H9 (cell line): ENCODE measurements around the gene MYBPC2. TPM values are rescaled to one million over a fixed set of nuclear protein-coding genes. Genes with fewer than 3 reads are reported as not detected.

ENCODE experiments used
- DNase-seq: peaks from one replicate; pipeline ENCODE4 v3.0.0-alpha.2; 2017
- H2AFZ ChIP-seq: one replicate; pipeline ENCODE4 v1.6.1; 2013; ENCODE audit warnings: mild to moderate bottlenecking, low read length, control low read depth, moderate library complexity
- H2AK5ac ChIP-seq: 2 replicates; pipeline ENCODE4 v1.6.1; 2013; ENCODE audit warnings: low read length, control low read depth, mixed read lengths; ENCODE audit not compliant: insufficient read length
- H2BK120ac ChIP-seq: one replicate; pipeline ENCODE4 v1.6.1; 2013; ENCODE audit warnings: low read depth, mild to moderate bottlenecking, low read length, control low read depth, inconsistent platforms; ENCODE audit not compliant: poor library complexity, severe bottlenecking
- H2BK12ac ChIP-seq: 2 replicates; pipeline ENCODE4 v1.6.1; 2013; ENCODE audit warnings: low read length, control low read depth, mixed read lengths, low read depth; ENCODE audit not compliant: insufficient read length
- H2BK15ac ChIP-seq: 2 replicates; pipeline ENCODE4 v1.6.1; 2013; ENCODE audit warnings: low read depth, low read length, control low read depth
- H2BK20ac ChIP-seq: one replicate; pipeline ENCODE4 v1.6.1; 2013; ENCODE audit warnings: low read depth, mild to moderate bottlenecking, low read length, control low read depth, inconsistent platforms; ENCODE audit not compliant: poor library complexity, severe bottlenecking
- H2BK5ac ChIP-seq: 2 replicates; pipeline ENCODE4 v1.6.1; 2013; ENCODE audit warnings: low read length, control low read depth, mixed read lengths; ENCODE audit not compliant: insufficient read length
- H3K14ac ChIP-seq: 2 replicates; pipeline ENCODE4 v1.6.1; 2013; ENCODE audit warnings: low read length, control low read depth; ENCODE audit not compliant: insufficient read depth
- H3K18ac ChIP-seq: 2 replicates; pipeline ENCODE4 v1.6.1; 2013; ENCODE audit warnings: low read depth, mild to moderate bottlenecking, mixed read lengths, low read length, control low read depth; ENCODE audit not compliant: insufficient read length
- H3K23ac ChIP-seq: 2 replicates; pipeline ENCODE4 v1.6.1; 2013; ENCODE audit warnings: low read length, control low read depth, mixed read lengths, low read depth; ENCODE audit not compliant: insufficient read length
- H3K23me2 ChIP-seq: 2 replicates; pipeline ENCODE4 v1.6.1; 2013; ENCODE audit warnings: low read depth, mild to moderate bottlenecking, mixed read lengths, low read length, control low read depth; ENCODE audit not compliant: insufficient read length, poor library complexity, severe bottlenecking
- H3K27ac ChIP-seq: 2 replicates; pipeline ENCODE4 v1.5.1; 2013; ENCODE audit warnings: low read length, control low read depth, mixed read lengths, low read depth; ENCODE audit not compliant: insufficient read length
- H3K27me3 ChIP-seq: 2 replicates; pipeline ENCODE4 v1.6.1; 2013; ENCODE audit warnings: low read length, control low read depth, inconsistent platforms; ENCODE audit not compliant: insufficient read depth
- H3K4ac ChIP-seq: 2 replicates; pipeline ENCODE4 v1.6.1; 2013; ENCODE audit warnings: low read depth, mild to moderate bottlenecking, control low read depth, inconsistent platforms, low read length, moderate library complexity
- H3K4me1 ChIP-seq: 2 replicates; pipeline ENCODE4 v1.6.1; 2013; ENCODE audit warnings: low read length, control low read depth, inconsistent platforms; ENCODE audit not compliant: insufficient read depth
- H3K4me2 ChIP-seq: 2 replicates; pipeline ENCODE4 v1.6.1; 2013; ENCODE audit warnings: low read length, control low read depth, mixed read lengths; ENCODE audit not compliant: insufficient read length, insufficient read depth
- H3K56ac ChIP-seq: 2 replicates; pipeline ENCODE4 v1.6.1; 2013; ENCODE audit warnings: low read depth, mild to moderate bottlenecking, mixed read lengths, low read length, control low read depth; ENCODE audit not compliant: insufficient read length
- H3K79me1 ChIP-seq: 2 replicates; pipeline ENCODE4 v1.6.1; 2013; ENCODE audit warnings: low read depth, mild to moderate bottlenecking, moderate library complexity, low read length, control low read depth, inconsistent platforms; ENCODE audit not compliant: insufficient read depth, poor library complexity, severe bottlenecking
- H3K79me2 ChIP-seq: 2 replicates; pipeline ENCODE4 v1.6.1; 2013; ENCODE audit warnings: low read length, control low read depth, inconsistent platforms; ENCODE audit not compliant: insufficient read depth
- H3K9ac ChIP-seq: 2 replicates; pipeline ENCODE4 v1.6.1; 2013; ENCODE audit warnings: low read length, control low read depth, mixed read lengths; ENCODE audit not compliant: insufficient read length; ENCODE audit errors: extremely low read depth
- H3K9me3 ChIP-seq: one replicate; pipeline ENCODE4 v1.6.1; 2013; ENCODE audit warnings: low read depth, low read length, inconsistent platforms; ENCODE audit not compliant: control insufficient read depth
- H3T11ph ChIP-seq: one replicate; pipeline ENCODE4 v1.6.1; 2013; ENCODE audit warnings: mild to moderate bottlenecking, low read length, control low read depth, inconsistent platforms
- H4K20me1 ChIP-seq: one replicate; pipeline ENCODE4 v1.6.1; 2013; ENCODE audit not compliant: control insufficient read depth, insufficient read length, insufficient read depth
- H4K5ac ChIP-seq: 2 replicates; pipeline ENCODE4 v1.6.1; 2013; ENCODE audit warnings: low read depth, mild to moderate bottlenecking, mixed read lengths, low read length, control low read depth; ENCODE audit not compliant: insufficient read length
- H4K8ac ChIP-seq: replicated peaks from 2 replicates; pipeline ENCODE4 v1.6.1; 2013; ENCODE audit warnings: low read length, control low read depth, mixed read lengths, low read depth; ENCODE audit not compliant: insufficient read length
- H4K91ac ChIP-seq: 2 replicates; pipeline ENCODE4 v1.6.1; 2013; ENCODE audit warnings: low read depth, mild to moderate bottlenecking, moderate library complexity, mixed read lengths, low read length, control low read depth; ENCODE audit not compliant: insufficient read length
- H3K27ac Mint-ChIP-seq, 3 experiments: 2 replicates in 2 of 3; 3 replicates in 1 of 3; pipeline ENCODE4 v1.8.0; 2020 to 2021; ENCODE audit warnings: mixed read lengths in 3 of 3, mild to moderate bottlenecking in 1 of 3, moderate library complexity in 1 of 3
- H3K27me3 Mint-ChIP-seq: 2 replicates; pipeline ENCODE4 v1.8.0; 2021; ENCODE audit warnings: low read depth, mild to moderate bottlenecking, moderate library complexity, mixed read lengths
- H3K36me3 Mint-ChIP-seq, 3 experiments: 2 replicates in 2 of 3; 3 replicates in 1 of 3; pipeline ENCODE4 v1.8.0; 2020 to 2021; ENCODE audit warnings: low read depth in 3 of 3, mixed read lengths in 3 of 3; ENCODE audit not compliant: insufficient read depth in 1 of 3
- H3K4me1 Mint-ChIP-seq, 2 experiments: 2 replicates each; pipeline ENCODE4 v1.8.0; 2020; ENCODE audit warnings: mixed read lengths in 2 of 2
- H3K4me3 Mint-ChIP-seq, 2 experiments: 2 replicates in 1 of 2; 3 replicates in 1 of 2; pipeline ENCODE4 v1.8.0; 2020 to 2021; ENCODE audit warnings: mild to moderate bottlenecking in 2 of 2, mixed read lengths in 2 of 2, moderate library complexity in 1 of 2
- H3K9me3 Mint-ChIP-seq, 2 experiments: 2 replicates in 1 of 2; 3 replicates in 1 of 2; pipeline ENCODE4 v1.8.0; 2020; ENCODE audit warnings: mild to moderate bottlenecking in 2 of 2, mixed read lengths in 2 of 2, moderate library complexity in 1 of 2
- WGBS: extraction: QIAGEN DNeasy Blood & Tissue Kit; methylation state at CpG from one replicate; pipeline ENCODE4 v1.1.7; 2013; ENCODE audit warnings: missing lambda C conversion rate, low lambda C conversion rate, mixed read lengths; ENCODE audit not compliant: insufficient read length; ENCODE audit errors: extremely low coverage; 5-methylcytosine and 5-hydroxymethylcytosine counted together
- total RNA-seq: library from RNA; stranded (reverse); gene quantifications from 2 replicates; pipeline ENCODE4 v1.2.1, GENCODE V29; 2021
- TF ChIP-seq, protein P1 (sequence below): fragments of 200-600 bp; sonication (generic); conservative IDR thresholded peaks from 3 replicates; pipeline ENCODE4 v1.8.0; 2021; ENCODE audit warnings: antibody characterized with exemption, mild to moderate bottlenecking

MYBPC2 gene
- total RNA-seq, 1 experiment from 2014 or later, result 4.9 TPM

- no peak overlapping the region for H3K4me2 ChIP-seq
- no peaks in the 10 kb centered on the region for H3K79me1 ChIP-seq
- no peak overlapping the region for H2BK5ac ChIP-seq
- no peak overlapping the region for H3K4me3 Mint-ChIP-seq
- TF ChIP-seq, protein P1, sequence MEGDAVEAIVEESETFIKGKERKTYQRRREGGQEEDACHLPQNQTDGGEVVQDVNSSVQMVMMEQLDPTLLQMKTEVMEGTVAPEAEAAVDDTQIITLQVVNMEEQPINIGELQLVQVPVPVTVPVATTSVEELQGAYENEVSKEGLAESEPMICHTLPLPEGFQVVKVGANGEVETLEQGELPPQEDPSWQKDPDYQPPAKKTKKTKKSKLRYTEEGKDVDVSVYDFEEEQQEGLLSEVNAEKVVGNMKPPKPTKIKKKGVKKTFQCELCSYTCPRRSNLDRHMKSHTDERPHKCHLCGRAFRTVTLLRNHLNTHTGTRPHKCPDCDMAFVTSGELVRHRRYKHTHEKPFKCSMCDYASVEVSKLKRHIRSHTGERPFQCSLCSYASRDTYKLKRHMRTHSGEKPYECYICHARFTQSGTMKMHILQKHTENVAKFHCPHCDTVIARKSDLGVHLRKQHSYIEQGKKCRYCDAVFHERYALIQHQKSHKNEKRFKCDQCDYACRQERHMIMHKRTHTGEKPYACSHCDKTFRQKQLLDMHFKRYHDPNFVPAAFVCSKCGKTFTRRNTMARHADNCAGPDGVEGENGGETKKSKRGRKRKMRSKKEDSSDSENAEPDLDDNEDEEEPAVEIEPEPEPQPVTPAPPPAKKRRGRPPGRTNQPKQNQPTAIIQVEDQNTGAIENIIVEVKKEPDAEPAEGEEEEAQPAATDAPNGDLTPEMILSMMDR, result no peak
- no peak overlapping the region for H4K5ac ChIP-seq
- H3K23me2 ChIP-seq, result peaks cover 12% of the 10 kb centered on the region
- DNase-seq, result peak; percentile 85
- no peak overlapping the region for H2BK12ac ChIP-seq
- H2BK120ac ChIP-seq, result no peak overlapping the region
- WGBS, result no CpG with 5 or more reads among the region's 38 CpGs
- H3K56ac ChIP-seq, result no peak overlapping the region
- H2BK20ac ChIP-seq, result no peak overlapping the region
- H3K27me3 ChIP-seq, result no peaks in the 10 kb centered on the region
- no peak overlapping the region for H4K8ac ChIP-seq
- no peaks in the 10 kb centered on the region for H4K20me1 ChIP-seq
- no peak overlapping the region for H3K14ac ChIP-seq
- H3K18ac ChIP-seq, result no peak overlapping the region
- H3K4me1 Mint-ChIP-seq, result peaks cover 17 to 21% of the 10 kb centered on the region in 2 experiments
- H4K91ac ChIP-seq, result no peak overlapping the region
- peaks cover 3% of the 10 kb centered on the region; the same call in 1 of the 2 replicates for H3K4me1 ChIP-seq
- no peak overlapping the region for H2BK15ac ChIP-seq
- no peaks in the 10 kb centered on the region for H3K79me2 ChIP-seq
- no peak overlapping the region for H3K9ac ChIP-seq
- no peaks in the 10 kb centered on the region for H3K9me3 Mint-ChIP-seq
- H2AFZ ChIP-seq, result no peak overlapping the region
- no peak overlapping the region for H3K27ac ChIP-seq
- no peak overlapping the region for H3K23ac ChIP-seq
- no peak overlapping the region for H3T11ph ChIP-seq
- H2AK5ac ChIP-seq, result no peak overlapping the region
- no peaks in the 10 kb centered on the region for H3K9me3 ChIP-seq
- peaks cover 0 to 10% (median 3%) of the 10 kb centered on the region in 3 experiments; a peak in 5 of 7 replicates for H3K36me3 Mint-ChIP-seq
- no peak overlapping the region for H3K4ac ChIP-seq
- H3K27ac Mint-ChIP-seq, result no peak overlapping the region
- peaks cover 3% of the 10 kb centered on the region; the same call in 1 of the 2 replicates for H3K27me3 Mint-ChIP-seq
Observed at GRCh38 chr19:50427997-50428425, 4.7 kb upstream of the MYBPC2 start.
